ENCODE results near the gene SNCB.

Gene SNCB

GRCh38 chr5:176597417-176598389, 32.6 kb downstream of the SNCB start:
- H2BK120ac ChIP-seq (ENCODE audit: insufficient read depth, low read length, poor library complexity) = no peak overlapping the region
- no peaks in the 10 kb centered on the region for H3K27me3 ChIP-seq (ENCODE audit: insufficient read depth, low read length)
- H4K8ac ChIP-seq (ENCODE audit: low read depth, low read length) = no peak overlapping the region
- H3K27ac ChIP-seq (ENCODE audit: low read depth, low read length) = no peak overlapping the region
- H3K79me2 ChIP-seq (ENCODE audit: control insufficient read depth, insufficient read depth, low read length, poor library complexity) = no peaks in the 10 kb centered on the region
- no peaks in the 10 kb centered on the region for H3K36me3 ChIP-seq (ENCODE audit: control insufficient read depth in 1 of 2, insufficient read depth in 2 of 2, low read length in 2 of 2)
- no CpG with 5 or more reads among the region's 47 CpGs for WGBS (ENCODE audit: extremely low coverage, insufficient coverage, insufficient read length)
- no peak overlapping the region for H3K4me3 ChIP-seq (ENCODE audit: low read depth, low read length)
- no peak overlapping the region for H2BK12ac ChIP-seq (ENCODE audit: low read length)
- H4K12ac ChIP-seq (ENCODE audit: low read depth, low read length) = no peak overlapping the region
- H3K9ac ChIP-seq (ENCODE audit: low read length) = no peak overlapping the region
- H3K14ac ChIP-seq (ENCODE audit: low read length) = no peak overlapping the region
- no peak for DNase-seq
- no peak overlapping the region for H4K91ac ChIP-seq (ENCODE audit: low read depth, low read length)
- H3K23ac ChIP-seq (ENCODE audit: low read length) = no peak overlapping the region
- no peak overlapping the region for H3K18ac ChIP-seq (ENCODE audit: low read length)
- no peak overlapping the region for H2AFZ ChIP-seq (ENCODE audit: insufficient read depth, low read length, poor library complexity)
- H2BK5ac ChIP-seq (ENCODE audit: low read depth, low read length, poor library complexity) = no peak overlapping the region
- H3K4me2 ChIP-seq (ENCODE audit: low read length) = peak overlapping the region; percentile 64
- no peak overlapping the region for H2AK5ac ChIP-seq (ENCODE audit: low read length)
- H3K79me1 ChIP-seq (ENCODE audit: low read length) = no peaks in the 10 kb centered on the region
- H3K4ac ChIP-seq (ENCODE audit: low read depth, low read length) = no peak overlapping the region
- no peaks in the 10 kb centered on the region for H3K4me1 ChIP-seq (ENCODE audit: control insufficient read depth in 1 of 2, insufficient read depth in 2 of 2, low read length in 2 of 2)
- peaks cover 6% of the 10 kb centered on the region for H3K9me3 ChIP-seq (ENCODE audit: insufficient read depth, low read depth, low read length)

- no peaks in the 10 kb centered on the region for H3K4me1 ChIP-seq (ENCODE audit: control insufficient read depth in 1 of 2, insufficient read depth in 2 of 2, low read length in 2 of 2)
- no peak overlapping the region for H3K18ac ChIP-seq (ENCODE audit: low read length)
- no peak overlapping the region for H2BK12ac ChIP-seq (ENCODE audit: low read length)
- H3K23ac ChIP-seq (ENCODE audit: low read length) = no peak overlapping the region
- H2AK5ac ChIP-seq (ENCODE audit: low read length) = no peak overlapping the region
- H3K27ac ChIP-seq (ENCODE audit: low read depth, low read length) = no peak overlapping the region
- H3K27me3 ChIP-seq (ENCODE audit: insufficient read depth, low read length) = no peaks in the 10 kb centered on the region
- no peak overlapping the region for H4K8ac ChIP-seq (ENCODE audit: low read depth, low read length)
- no peak overlapping the region for H3K9ac ChIP-seq (ENCODE audit: low read length)
- H2AFZ ChIP-seq (ENCODE audit: insufficient read depth, low read length, poor library complexity) = no peak overlapping the region
- H3K79me2 ChIP-seq (ENCODE audit: control insufficient read depth, insufficient read depth, low read length, poor library complexity) = no peaks in the 10 kb centered on the region
- no peaks in the 10 kb centered on the region for H3K36me3 ChIP-seq (ENCODE audit: control insufficient read depth in 1 of 2, insufficient read depth in 2 of 2, low read length in 2 of 2)
- peak overlapping the region; percentile 64 for H3K4me2 ChIP-seq (ENCODE audit: low read length)
- peak overlapping the region; percentile 24 for H3K4me3 ChIP-seq (ENCODE audit: low read depth, low read length)
- H4K12ac ChIP-seq (ENCODE audit: low read depth, low read length) = no peak overlapping the region
- peak; percentile 31 to 57 for DNase-seq
- H3K14ac ChIP-seq (ENCODE audit: low read length) = no peak overlapping the region
- no peak overlapping the region for H2BK5ac ChIP-seq (ENCODE audit: low read depth, low read length, poor library complexity)
- no peak overlapping the region for H4K91ac ChIP-seq (ENCODE audit: low read depth, low read length)
- H3K4ac ChIP-seq (ENCODE audit: low read depth, low read length) = no peak overlapping the region
- no peak overlapping the region for H2BK120ac ChIP-seq (ENCODE audit: insufficient read depth, low read length, poor library complexity)
- no peaks in the 10 kb centered on the region for H3K79me1 ChIP-seq (ENCODE audit: low read length)
- no CpG with 5 or more reads among the region's 98 CpGs for WGBS (ENCODE audit: extremely low coverage, insufficient coverage, insufficient read length)
- peaks cover 12% of the 10 kb centered on the region for H3K9me3 ChIP-seq (ENCODE audit: insufficient read depth, low read depth, low read length)
These were observed 33.5 kb downstream of the SNCB start for GRCh38 chr5:176596689-176597416.

GRCh38 chr5:176596069-176596644, 34.2 kb downstream of the SNCB start:
- H2AFZ ChIP-seq (ENCODE audit: insufficient read depth, low read length, poor library complexity) = no peak overlapping the region
- no peak overlapping the region for H3K18ac ChIP-seq (ENCODE audit: low read length)
- no peak overlapping the region for H4K8ac ChIP-seq (ENCODE audit: low read depth, low read length)
- no peaks in the 10 kb centered on the region for H3K36me3 ChIP-seq (ENCODE audit: control insufficient read depth in 1 of 2, insufficient read depth in 2 of 2, low read length in 2 of 2)
- peaks cover 17% of the 10 kb centered on the region for H3K9me3 ChIP-seq (ENCODE audit: insufficient read depth, low read depth, low read length)
- H3K27me3 ChIP-seq (ENCODE audit: insufficient read depth, low read length) = no peaks in the 10 kb centered on the region
- no CpG with 5 or more reads among the region's 23 CpGs for WGBS (ENCODE audit: extremely low coverage, insufficient coverage, insufficient read length)
- H2BK12ac ChIP-seq (ENCODE audit: low read length) = no peak overlapping the region
- no peak overlapping the region for H3K9ac ChIP-seq (ENCODE audit: low read length)
- H3K23ac ChIP-seq (ENCODE audit: low read length) = no peak overlapping the region
- H3K27ac ChIP-seq (ENCODE audit: low read depth, low read length) = no peak overlapping the region
- no peak overlapping the region for H4K91ac ChIP-seq (ENCODE audit: low read depth, low read length)
- no peak for DNase-seq
- H2BK120ac ChIP-seq (ENCODE audit: insufficient read depth, low read length, poor library complexity) = no peak overlapping the region
- H3K79me2 ChIP-seq (ENCODE audit: control insufficient read depth, insufficient read depth, low read length, poor library complexity) = no peaks in the 10 kb centered on the region
- no peak overlapping the region for H3K4me2 ChIP-seq (ENCODE audit: low read length)
- H3K14ac ChIP-seq (ENCODE audit: low read length) = no peak overlapping the region
- no peak overlapping the region for H2BK5ac ChIP-seq (ENCODE audit: low read depth, low read length, poor library complexity)
- no peaks in the 10 kb centered on the region for H3K79me1 ChIP-seq (ENCODE audit: low read length)
- H2AK5ac ChIP-seq (ENCODE audit: low read length) = no peak overlapping the region
- no peaks in the 10 kb centered on the region for H3K4me1 ChIP-seq (ENCODE audit: control insufficient read depth in 1 of 2, insufficient read depth in 2 of 2, low read length in 2 of 2)
- H3K4me3 ChIP-seq (ENCODE audit: low read depth, low read length) = no peak overlapping the region
- H4K12ac ChIP-seq (ENCODE audit: low read depth, low read length) = no peak overlapping the region
- H3K4ac ChIP-seq (ENCODE audit: low read depth, low read length) = no peak overlapping the region

- H3K14ac ChIP-seq (ENCODE audit: low read length) = no peak overlapping the region
- peaks cover 21% of the 10 kb centered on the region for H3K9me3 ChIP-seq (ENCODE audit: insufficient read depth, low read depth, low read length)
- no peak overlapping the region for H3K18ac ChIP-seq (ENCODE audit: low read length)
- H3K4ac ChIP-seq (ENCODE audit: low read depth, low read length) = no peak overlapping the region
- H2BK5ac ChIP-seq (ENCODE audit: low read depth, low read length, poor library complexity) = no peak overlapping the region
- no peak overlapping the region for H3K23ac ChIP-seq (ENCODE audit: low read length)
- H3K4me2 ChIP-seq (ENCODE audit: low read length) = no peak overlapping the region
- H2BK120ac ChIP-seq (ENCODE audit: insufficient read depth, low read length, poor library complexity) = no peak overlapping the region
- H3K27ac ChIP-seq (ENCODE audit: low read depth, low read length) = no peak overlapping the region
- no peak overlapping the region for H3K9ac ChIP-seq (ENCODE audit: low read length)
- no peaks in the 10 kb centered on the region for H3K4me1 ChIP-seq (ENCODE audit: control insufficient read depth in 1 of 2, insufficient read depth in 2 of 2, low read length in 2 of 2)
- WGBS (ENCODE audit: extremely low coverage, insufficient coverage, insufficient read length) = no CpG with 5 or more reads among the region's 11 CpGs
- H3K36me3 ChIP-seq (ENCODE audit: control insufficient read depth in 1 of 2, insufficient read depth in 2 of 2, low read length in 2 of 2) = no peaks in the 10 kb centered on the region
- no peaks in the 10 kb centered on the region for H3K27me3 ChIP-seq (ENCODE audit: insufficient read depth, low read length)
- H2AFZ ChIP-seq (ENCODE audit: insufficient read depth, low read length, poor library complexity) = no peak overlapping the region
- no peak overlapping the region for H2AK5ac ChIP-seq (ENCODE audit: low read length)
- no peak overlapping the region for H2BK12ac ChIP-seq (ENCODE audit: low read length)
- H3K4me3 ChIP-seq (ENCODE audit: low read depth, low read length) = no peak overlapping the region
- no peak overlapping the region for H4K8ac ChIP-seq (ENCODE audit: low read depth, low read length)
- no peaks in the 10 kb centered on the region for H3K79me2 ChIP-seq (ENCODE audit: control insufficient read depth, insufficient read depth, low read length, poor library complexity)
- no peaks in the 10 kb centered on the region for H3K79me1 ChIP-seq (ENCODE audit: low read length)
- H4K12ac ChIP-seq (ENCODE audit: low read depth, low read length) = no peak overlapping the region
- no peak for DNase-seq
- no peak overlapping the region for H4K91ac ChIP-seq (ENCODE audit: low read depth, low read length)
These were observed 34.9 kb downstream of the SNCB start for GRCh38 chr5:176595386-176595943.
